GM08714 (cell line): ENCODE results near the gene KLHL3.

Experiments
- H3K4me3 ChIP-seq: fragments of 200-500 bp; sonication (Bioruptor generic); 2 replicates; pipeline ENCODE4 v1.5.1; 2014; ENCODE audit warnings: mild to moderate bottlenecking, low read length, inconsistent platforms
- ZNF274 ChIP-seq: IDR thresholded peaks from 2 replicates; pipeline ENCODE4 v1.6.1; 2012; ENCODE audit warnings: mild to moderate bottlenecking, low read depth, low read length

The KLHL3 gene

DNA sequence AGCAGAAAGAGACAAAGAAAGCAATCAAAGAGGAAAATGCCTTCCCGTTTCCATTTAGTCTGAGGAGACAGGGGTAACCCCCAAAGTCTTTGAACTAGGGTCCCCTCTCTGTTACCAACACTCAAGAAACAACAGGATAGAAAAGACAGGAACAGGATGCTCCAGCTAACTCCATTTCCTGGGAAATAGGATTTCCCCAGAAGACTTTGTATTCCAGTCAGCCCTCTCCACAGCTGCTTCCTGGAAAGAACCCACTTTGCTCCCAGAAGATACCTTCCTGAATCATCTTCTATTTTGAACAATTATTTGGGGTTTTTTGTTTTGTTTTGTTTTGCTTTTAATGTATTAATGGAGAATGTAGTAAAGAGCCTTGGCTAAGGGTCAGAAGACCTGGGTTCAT, 56.0 kb downstream of the KLHL3 start:
- no peak for TF ChIP-seq ZNF274

DNA sequence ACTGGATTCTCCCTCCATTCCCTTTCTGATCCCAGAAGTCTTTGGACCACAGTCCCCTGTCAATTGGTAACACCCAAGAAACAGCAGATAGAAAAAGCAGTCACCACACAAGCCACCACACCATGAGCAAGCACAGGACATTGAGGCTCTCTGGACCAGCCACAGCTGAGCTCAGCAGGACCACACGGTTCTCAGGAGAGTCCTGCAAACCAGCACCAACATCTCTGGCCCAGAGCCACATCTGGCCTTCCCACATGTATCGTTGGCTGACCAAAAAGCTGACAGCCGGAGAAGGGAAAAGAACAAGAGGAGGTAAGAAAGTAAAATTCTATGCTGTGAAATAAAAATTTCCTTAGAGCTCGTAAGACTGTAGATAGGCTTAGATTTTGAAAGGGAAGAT, 56.7 kb downstream of the KLHL3 start:
- H3K4me3 ChIP-seq: no peak overlapping the region
- no peak for TF ChIP-seq ZNF274

More for the DNA sequence above, 56.0 kb downstream of the KLHL3 start:
- H3K4me3 ChIP-seq: no peak overlapping the region

DNA sequence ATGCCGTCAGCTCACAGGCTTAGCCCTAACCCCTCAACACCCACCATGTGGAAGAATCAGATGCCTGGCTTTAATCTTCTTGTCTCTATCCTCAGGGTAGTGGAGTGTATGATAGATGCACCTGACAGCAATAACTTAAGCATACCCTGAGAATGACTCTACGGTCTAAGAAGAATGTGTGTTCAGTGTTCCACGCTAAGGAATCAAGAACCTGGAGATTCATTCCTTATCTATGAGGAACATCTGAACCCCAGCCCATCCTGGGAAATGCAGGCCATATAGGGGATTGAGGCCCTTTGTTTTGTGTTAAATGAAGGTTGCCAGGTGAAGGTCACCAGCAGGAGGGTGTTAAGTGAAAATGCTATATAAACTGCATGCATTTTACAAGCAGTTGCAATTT, 63.0 kb downstream of the KLHL3 start:
- TF ChIP-seq ZNF274: no peak

DNA sequence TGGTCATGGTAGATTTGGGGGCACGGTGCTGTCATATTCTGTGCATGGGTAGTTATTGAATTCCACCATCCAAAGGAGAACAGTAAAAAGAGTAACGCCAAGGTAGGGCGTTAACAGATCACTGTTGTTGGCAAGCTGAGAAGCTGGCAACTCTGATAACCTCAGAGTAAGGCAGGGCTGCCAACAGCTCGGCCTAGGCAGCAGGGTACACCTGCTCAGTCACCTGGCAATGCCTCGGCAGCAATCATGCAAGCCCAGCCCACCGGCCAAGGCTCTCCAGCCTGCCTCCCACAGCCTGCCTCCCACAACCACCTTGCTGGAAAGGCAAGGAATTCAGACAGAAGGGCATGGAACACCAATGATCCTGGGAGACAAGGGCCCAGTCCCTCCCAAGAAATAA, 63.9 kb downstream of the KLHL3 start:
- TF ChIP-seq ZNF274: no peak

More for the DNA sequence above, 63.0 kb downstream of the KLHL3 start:
- H3K4me3 ChIP-seq: no peak overlapping the region

DNA sequence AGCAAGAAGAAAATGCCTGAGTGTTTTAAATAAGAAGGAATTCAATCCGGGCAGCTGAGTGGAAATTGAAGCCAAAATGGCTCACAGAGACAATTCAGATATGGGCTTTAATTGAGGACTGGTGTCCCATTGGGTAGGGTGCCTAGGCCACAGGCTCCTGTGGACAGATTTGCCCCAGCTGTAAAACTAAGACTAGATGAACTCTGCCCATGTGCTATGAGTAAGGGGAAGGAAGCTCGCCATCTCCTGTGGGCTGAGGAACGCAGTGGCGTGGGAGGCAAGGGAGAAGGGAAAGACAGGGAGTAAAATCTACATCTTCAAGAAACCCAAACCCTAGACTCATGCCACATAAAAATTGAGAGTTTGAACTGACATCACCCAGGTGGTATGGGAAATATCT, 66.1 kb downstream of the KLHL3 start:
- TF ChIP-seq ZNF274: no peak
- no peak overlapping the region for H3K4me3 ChIP-seq

More for the DNA sequence above, 63.9 kb downstream of the KLHL3 start:
- H3K4me3 ChIP-seq: no peak overlapping the region

DNA sequence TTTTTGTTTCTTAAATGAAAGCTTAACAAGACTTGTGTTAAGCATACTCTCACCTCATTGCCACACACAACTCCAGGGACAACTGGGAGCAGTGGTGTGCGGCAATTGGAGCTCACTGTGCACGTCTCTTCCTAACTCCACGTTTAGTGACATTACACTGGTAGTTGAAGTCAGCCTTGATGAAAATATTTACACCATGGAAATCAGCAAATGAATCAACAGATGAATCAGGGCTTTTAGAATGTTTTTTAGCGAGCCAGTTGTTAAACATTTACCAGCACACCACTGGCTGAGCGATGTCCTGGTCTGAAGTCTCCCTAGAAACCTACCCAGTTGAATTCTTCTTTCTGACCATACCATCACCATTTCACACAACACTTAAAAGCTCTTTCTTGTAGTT, 67.3 kb downstream of the KLHL3 start:
- no peak for TF ChIP-seq ZNF274
- H3K4me3 ChIP-seq: no peak overlapping the region

DNA sequence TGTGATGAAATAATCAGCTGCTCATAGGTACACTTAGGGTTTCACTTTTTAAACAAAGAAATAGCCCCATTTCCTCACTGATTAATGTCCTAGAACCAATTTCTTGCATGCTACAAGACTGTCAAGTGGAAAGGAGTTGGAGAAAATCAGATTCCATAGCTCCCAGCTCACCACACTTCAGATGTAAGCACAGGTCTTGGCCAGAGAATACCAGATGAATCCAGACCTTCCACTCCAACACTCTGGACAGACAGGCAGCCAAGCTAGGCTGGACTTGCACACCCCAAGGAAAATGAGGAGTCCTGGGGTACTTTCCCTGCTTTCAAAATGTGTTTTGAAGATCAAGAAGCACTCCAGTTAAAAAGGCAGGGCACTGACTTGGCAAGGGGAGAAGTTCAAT, 68.5 kb downstream of the KLHL3 start:
- H3K4me3 ChIP-seq: no peak overlapping the region
- no peak for TF ChIP-seq ZNF274

DNA sequence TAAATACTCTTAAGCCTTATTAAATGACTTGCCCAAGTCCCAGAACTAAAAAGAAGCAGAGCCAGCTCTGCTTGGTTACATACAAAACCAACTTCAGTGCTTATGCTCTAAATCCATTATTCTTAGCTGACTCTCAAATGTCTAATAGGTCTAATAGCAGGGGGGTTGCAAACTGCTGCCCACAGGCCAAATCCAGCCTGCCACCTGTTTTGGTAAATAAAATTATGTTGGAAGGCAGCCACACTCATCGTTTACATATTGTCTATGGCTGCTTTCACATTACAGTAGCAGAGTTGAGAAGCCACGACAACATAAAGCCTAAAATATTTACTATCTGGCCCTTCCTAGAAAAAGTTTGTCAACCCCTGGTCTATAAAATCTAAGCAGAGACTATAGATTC, 69.0 kb downstream of the KLHL3 start:
- TF ChIP-seq ZNF274: no peak
- H3K4me3 ChIP-seq: no peak overlapping the region

DNA sequence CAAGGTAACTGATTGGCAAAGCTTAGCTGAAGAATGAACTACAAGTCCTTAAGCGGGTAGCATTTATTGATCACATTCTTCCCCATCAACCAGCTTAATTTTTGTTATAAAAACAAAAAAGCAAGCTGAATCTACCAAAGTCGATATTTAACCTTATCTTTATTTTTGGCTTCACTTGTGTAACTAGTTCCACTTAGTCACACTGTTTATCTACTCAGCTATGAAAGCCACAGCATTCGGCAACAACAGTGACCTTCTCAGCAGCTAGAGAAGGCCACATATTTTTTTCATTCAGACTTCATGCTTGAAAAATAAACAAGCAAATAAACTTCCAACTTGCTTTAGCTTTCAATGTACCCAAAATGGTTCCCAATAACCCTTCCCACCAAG, 69.4 kb downstream of the KLHL3 start:
- no peak overlapping the region for H3K4me3 ChIP-seq

DNA sequence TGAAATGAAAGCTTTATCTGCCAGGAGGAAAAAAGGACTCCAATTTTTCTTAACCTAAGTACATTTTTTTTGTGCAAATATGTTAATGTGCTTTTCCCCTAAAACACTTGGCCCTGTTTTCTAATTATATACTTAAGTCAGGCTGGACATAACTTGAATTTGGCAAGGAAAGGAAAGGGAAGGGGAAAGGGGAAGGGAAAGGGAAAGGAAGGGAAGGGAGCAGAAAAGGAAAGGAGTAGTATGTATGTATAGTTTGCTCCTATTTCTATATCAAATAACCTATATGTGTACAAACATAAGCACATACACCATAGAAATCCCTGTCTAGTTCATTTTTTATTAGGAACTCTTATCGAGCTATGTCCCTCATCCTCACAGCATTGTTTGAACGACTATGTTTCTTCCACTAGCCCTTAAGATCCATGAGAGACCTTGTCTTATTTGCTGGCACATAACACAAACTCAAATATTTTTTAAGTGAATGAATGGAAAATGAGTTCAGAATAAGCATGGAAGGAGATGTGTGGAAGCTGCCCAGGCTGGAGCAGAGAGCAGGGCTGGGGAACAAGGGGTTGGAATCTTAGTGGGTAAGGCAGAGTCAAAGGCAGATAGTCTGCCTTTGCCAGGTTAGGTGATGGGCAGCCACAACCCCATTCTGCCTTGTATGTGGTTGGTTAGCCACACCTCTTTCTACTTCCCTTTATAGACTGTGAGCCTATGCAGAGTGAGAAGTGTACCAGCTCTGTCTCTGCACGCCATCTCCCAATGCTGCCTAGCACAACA, 70.0 kb downstream of the KLHL3 start:
- no peak for TF ChIP-seq ZNF274
- no peak overlapping the region for H3K4me3 ChIP-seq

More for the DNA sequence above, 69.4 kb downstream of the KLHL3 start:
- no peak for TF ChIP-seq ZNF274

DNA sequence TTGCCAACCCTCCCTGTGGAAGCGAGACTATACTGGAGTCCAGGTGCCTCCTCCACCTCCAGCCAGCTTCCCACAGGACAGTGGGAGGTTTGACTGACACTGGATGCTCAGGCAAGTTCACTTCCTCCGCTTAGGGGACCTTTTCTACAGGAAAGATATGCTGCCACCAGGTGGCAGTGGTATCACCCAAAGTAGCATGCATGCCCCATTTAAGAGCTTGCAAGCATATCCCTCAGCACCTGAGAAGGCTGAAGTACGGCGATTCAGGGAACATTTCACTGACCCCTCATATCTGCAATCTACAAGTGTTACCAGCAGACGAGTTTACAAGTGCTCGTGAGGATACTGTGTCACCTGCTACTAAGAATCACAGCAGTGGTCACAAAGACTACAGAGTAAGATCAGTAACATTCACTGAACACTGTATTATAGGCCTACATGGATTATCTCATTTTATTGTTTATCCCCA, 75.5 kb downstream of the KLHL3 start:
- H3K4me3 ChIP-seq: no peak overlapping the region
- no peak for TF ChIP-seq ZNF274

DNA sequence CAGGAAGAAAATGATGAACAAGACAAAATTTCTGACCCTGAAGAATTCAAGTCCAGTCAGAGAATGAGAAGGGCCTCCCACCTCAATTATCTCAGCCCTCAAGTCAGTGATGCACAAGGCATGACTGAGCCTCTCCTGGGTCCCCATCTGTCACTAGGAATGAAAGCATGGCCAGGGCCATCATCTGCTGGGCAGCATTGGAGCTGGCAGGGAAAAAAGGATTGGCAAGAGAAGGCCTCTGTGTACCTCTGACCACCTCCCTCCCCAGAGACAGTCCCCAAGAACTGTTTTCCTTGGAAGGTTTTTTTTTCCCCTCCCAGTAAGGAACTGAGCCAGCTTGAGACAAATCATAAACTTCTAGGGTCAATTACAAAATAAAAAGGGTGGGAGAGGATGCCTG, 76.7 kb downstream of the KLHL3 start:
- no peak for TF ChIP-seq ZNF274
- no peak overlapping the region for H3K4me3 ChIP-seq

DNA sequence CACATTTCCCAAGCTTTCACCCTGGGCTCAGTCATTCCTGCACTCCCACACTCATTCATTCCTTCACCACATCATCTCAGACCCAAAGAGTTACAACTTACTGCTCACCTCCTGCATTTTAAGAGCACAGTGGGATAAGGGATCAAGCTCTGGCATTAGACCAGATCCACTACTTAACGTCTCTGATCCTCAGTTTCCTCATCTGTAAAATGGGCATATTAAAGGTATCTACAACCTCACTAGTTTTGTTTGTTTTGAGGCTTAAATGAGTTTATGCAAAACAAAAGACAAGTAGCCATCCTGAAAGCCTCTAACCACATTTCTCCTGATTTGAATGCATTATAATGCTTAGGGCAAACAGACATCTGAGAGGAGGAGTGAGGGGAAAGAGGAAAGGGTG, 77.6 kb downstream of the KLHL3 start:
- no peak for TF ChIP-seq ZNF274
- no peak overlapping the region for H3K4me3 ChIP-seq

DNA sequence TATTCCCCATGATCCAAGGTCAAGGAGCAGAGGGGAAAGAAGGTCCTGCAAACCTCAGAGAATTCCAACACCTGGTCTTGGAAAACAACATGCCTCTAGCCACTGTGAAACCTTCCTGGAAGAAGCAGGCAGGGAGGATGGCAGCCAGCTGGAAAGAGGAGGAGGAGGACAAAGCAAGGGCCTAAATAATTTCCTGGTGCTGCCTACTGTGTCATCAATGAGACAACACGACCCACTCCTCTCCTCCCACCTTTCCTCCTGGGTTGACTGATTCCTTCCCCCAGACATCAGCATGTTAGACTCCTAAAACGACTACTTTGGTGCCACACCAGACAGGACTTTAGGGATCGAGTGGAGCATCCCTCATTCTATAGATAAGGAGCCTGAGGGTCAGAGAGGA, 78.8 kb downstream of the KLHL3 start:
- no peak for TF ChIP-seq ZNF274

DNA sequence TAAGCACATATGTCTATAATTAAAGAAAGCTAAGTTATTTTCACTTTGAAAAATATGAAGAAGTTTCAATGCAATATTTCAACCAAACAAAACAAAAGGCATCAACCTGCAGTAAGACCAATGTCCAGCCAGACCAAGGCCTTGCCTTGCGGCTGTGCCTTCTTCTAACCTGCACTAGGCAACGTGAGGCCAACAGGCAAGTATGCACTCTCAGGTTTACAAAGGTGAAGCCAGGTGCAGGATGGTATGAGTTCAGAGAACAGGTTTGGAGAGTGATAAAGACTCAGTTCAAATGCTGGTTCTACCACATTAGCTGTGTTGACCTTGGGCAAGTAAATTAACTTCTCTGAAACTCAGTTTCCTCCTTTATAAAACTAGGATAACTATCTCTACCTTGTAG, 79.3 kb downstream of the KLHL3 start:
- H3K4me3 ChIP-seq: no peak overlapping the region
- no peak for TF ChIP-seq ZNF274

More for the DNA sequence above, 78.8 kb downstream of the KLHL3 start:
- no peak overlapping the region for H3K4me3 ChIP-seq

DNA sequence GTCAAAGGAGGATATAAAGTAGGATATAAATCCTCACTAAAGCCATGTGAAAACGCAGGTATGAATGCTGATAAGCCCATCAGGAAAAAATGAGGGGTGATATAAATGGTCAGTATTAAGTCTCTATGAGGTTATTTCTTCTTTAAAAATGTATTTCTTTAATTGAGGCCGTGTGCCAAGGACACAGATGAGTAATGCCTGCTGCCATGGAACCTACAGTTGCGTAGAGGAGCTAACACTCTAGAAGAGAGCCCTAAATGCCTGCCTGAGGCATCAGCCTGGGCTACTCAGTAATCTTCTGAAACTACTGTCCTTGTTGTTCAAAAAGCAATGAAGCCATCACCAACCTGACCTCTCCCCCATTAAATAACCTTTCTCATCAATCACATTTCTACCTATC, 84.9 kb downstream of the KLHL3 start:
- no peak overlapping the region for H3K4me3 ChIP-seq
- TF ChIP-seq ZNF274: no peak
